NOMO-1 (cell line): ENCODE data around the gene SUPT3H.

ENCODE experiments used
- DNase-seq, 2 experiments: peaks; one replicate each; lab custom pipeline; 2025; ENCODE audit not compliant: unreplicated experiment in 2 of 2; lab: John Stamatoyannopoulos, UW

SUPT3H gene

GRCh38 chr6:45394586-45395095 lies 16.9 kb upstream of the SUPT3H start:
- no peak for DNase-seq

GRCh38 chr6:45388328-45388727 lies 10.6 kb upstream of the SUPT3H start:
- DNase-seq, result no peak

GRCh38 chr6:45387236-45387635 lies 9.5 kb upstream of the SUPT3H start:
- DNase-seq, result no peak

GRCh38 chr6:45386501-45386900 lies 8.8 kb upstream of the SUPT3H start:
- DNase-seq, result peak; percentile 9 to 54

- no peak for DNase-seq
These were observed 4.7 kb upstream of the SUPT3H start for GRCh38 chr6:45382391-45382790.

- peak; percentile 45 to 51 for DNase-seq
These were observed 696 bp upstream of the SUPT3H start for GRCh38 chr6:45378334-45378926.

- peak in 1 of 2 experiments; percentile 60 for DNase-seq
These were observed 636 bp downstream of the SUPT3H start for GRCh38 chr6:45377043-45377553.

- no peak for DNase-seq
These were observed 1.3 kb downstream of the SUPT3H start for GRCh38 chr6:45376310-45377042.

- no peak for DNase-seq
These were observed 2.3 kb downstream of the SUPT3H start for GRCh38 chr6:45375449-45375848.

GRCh38 chr6:45371924-45372573 lies 5.7 kb downstream of the SUPT3H start:
- DNase-seq, result peak in 1 of 2 experiments; percentile 10

- no peak for DNase-seq
These were observed 7.9 kb downstream of the SUPT3H start for GRCh38 chr6:45369870-45370269.

GRCh38 chr6:45367999-45368398 lies 9.7 kb downstream of the SUPT3H start:
- DNase-seq, result no peak

GRCh38 chr6:45366534-45366933 lies 11.2 kb downstream of the SUPT3H start:
- DNase-seq, result no peak

- DNase-seq, result peak in 1 of 2 experiments; percentile 35
These were observed 12.7 kb downstream of the SUPT3H start for GRCh38 chr6:45365036-45365435.

- no peak for DNase-seq
These were observed 13.3 kb downstream of the SUPT3H start for GRCh38 chr6:45364466-45364865.

GRCh38 chr6:45353654-45354053 lies 24.1 kb downstream of the SUPT3H start:
- DNase-seq, result no peak

GRCh38 chr6:45351667-45352066 lies 26.1 kb downstream of the SUPT3H start:
- no peak for DNase-seq

GRCh38 chr6:45351076-45351475 lies 26.7 kb downstream of the SUPT3H start:
- DNase-seq, result no peak

GRCh38 chr6:45350186-45350710 lies 27.5 kb downstream of the SUPT3H start:
- no peak for DNase-seq

GRCh38 chr6:45344900-45345299 lies 32.8 kb downstream of the SUPT3H start:
- DNase-seq, result no peak

GRCh38 chr6:45328523-45328922 lies 49.2 kb downstream of the SUPT3H start:
- no peak for DNase-seq
